DOHH2 (cell line): Measurements from ENCODE around the gene CEP68.
"Not testable (repeated sequence)": the region's sequence is repeated elsewhere in the genome, so short reads cannot be mapped to it uniquely, and the experiment has no call there.

Experiments used
- H3F3A ChIP-seq: fragments of 200-600 bp; sonication (generic), shearing (Covaris generic); 2 replicates; pipeline ENCODE4 v1.6.0; 2016; ENCODE audit warnings: antibody characterized with exemption, mild to moderate bottlenecking; ENCODE audit not compliant: control insufficient read depth, insufficient read depth
- H3K27ac ChIP-seq: fragments of 200-600 bp; sonication (generic); 2 replicates; pipeline ENCODE4 v1.5.1; 2014; ENCODE audit warnings: low read depth, mild to moderate bottlenecking, low read length, moderate library complexity
- H3K27me3 ChIP-seq: fragments of 200-600 bp; sonication (generic); 2 replicates; pipeline ENCODE4 v1.6.1; 2014; ENCODE audit warnings: mild to moderate bottlenecking, low read length, mixed read lengths; ENCODE audit not compliant: control insufficient read depth
- H3K36me3 ChIP-seq: fragments of 200-600 bp; sonication (generic); 2 replicates; pipeline ENCODE4 v1.6.1; 2014; ENCODE audit warnings: mild to moderate bottlenecking, low read length, moderate library complexity, mixed read lengths; ENCODE audit not compliant: control insufficient read depth
- H3K4me1 ChIP-seq: fragments of 200-600 bp; sonication (generic); 2 replicates; pipeline ENCODE4 v1.6.1; 2014; ENCODE audit warnings: mild to moderate bottlenecking, low read length, mixed read lengths; ENCODE audit not compliant: control insufficient read depth
- H3K4me2 ChIP-seq: fragments of 200-600 bp; sonication (generic); 2 replicates; pipeline ENCODE4 v1.6.0; 2014; ENCODE audit warnings: mild to moderate bottlenecking, low read length, moderate library complexity
- H3K4me3 ChIP-seq: fragments of 200-600 bp; sonication (generic); 2 replicates; pipeline ENCODE4 v1.5.1; 2014; ENCODE audit warnings: mild to moderate bottlenecking, low read length, mixed read lengths
- H3K79me2 ChIP-seq: fragments of 200-600 bp; sonication (generic); 2 replicates; pipeline ENCODE4 v1.6.1; 2014; ENCODE audit warnings: mild to moderate bottlenecking, low read length, mixed read lengths; ENCODE audit not compliant: control insufficient read depth
- H3K9me2 ChIP-seq: fragments of 200-600 bp; sonication (generic); replicated peaks from 2 replicates; pipeline ENCODE4 v1.6.1; 2014; ENCODE audit warnings: mild to moderate bottlenecking, low read length, mixed read lengths; ENCODE audit not compliant: control insufficient read depth
- H3K9me3 ChIP-seq: fragments of 200-600 bp; sonication (generic); 2 replicates; pipeline ENCODE4 v1.6.1; 2014; ENCODE audit warnings: antibody characterized with exemption, low read length, mixed read lengths; ENCODE audit not compliant: control insufficient read depth, insufficient read depth
- H4K20me1 ChIP-seq: fragments of 200-600 bp; sonication (generic); 2 replicates; pipeline ENCODE4 v1.6.0; 2014; ENCODE audit warnings: low read depth, mild to moderate bottlenecking, antibody characterized with exemption, low read length, moderate library complexity; ENCODE audit not compliant: control insufficient read depth, insufficient read depth
- EZH2phosphoT487 ChIP-seq: fragments of 200-600 bp; sonication (generic); IDR thresholded peaks from 2 replicates; pipeline ENCODE4 v1.6.1; 2017; ENCODE audit warnings: borderline replicate concordance, mild to moderate bottlenecking, antibody characterized with exemption, low read length, moderate library complexity, mixed read lengths
- TF ChIP-seq, protein P1 (sequence below): fragments of 200-600 bp; sonication (generic); IDR thresholded peaks from one replicate; pipeline ENCODE4 v1.5.1; 2014; ENCODE audit warnings: antibody characterized with exemption, mild to moderate bottlenecking, low read depth, low read length; ENCODE audit not compliant: poor library complexity, severe bottlenecking

Gene CEP68

DNA sequence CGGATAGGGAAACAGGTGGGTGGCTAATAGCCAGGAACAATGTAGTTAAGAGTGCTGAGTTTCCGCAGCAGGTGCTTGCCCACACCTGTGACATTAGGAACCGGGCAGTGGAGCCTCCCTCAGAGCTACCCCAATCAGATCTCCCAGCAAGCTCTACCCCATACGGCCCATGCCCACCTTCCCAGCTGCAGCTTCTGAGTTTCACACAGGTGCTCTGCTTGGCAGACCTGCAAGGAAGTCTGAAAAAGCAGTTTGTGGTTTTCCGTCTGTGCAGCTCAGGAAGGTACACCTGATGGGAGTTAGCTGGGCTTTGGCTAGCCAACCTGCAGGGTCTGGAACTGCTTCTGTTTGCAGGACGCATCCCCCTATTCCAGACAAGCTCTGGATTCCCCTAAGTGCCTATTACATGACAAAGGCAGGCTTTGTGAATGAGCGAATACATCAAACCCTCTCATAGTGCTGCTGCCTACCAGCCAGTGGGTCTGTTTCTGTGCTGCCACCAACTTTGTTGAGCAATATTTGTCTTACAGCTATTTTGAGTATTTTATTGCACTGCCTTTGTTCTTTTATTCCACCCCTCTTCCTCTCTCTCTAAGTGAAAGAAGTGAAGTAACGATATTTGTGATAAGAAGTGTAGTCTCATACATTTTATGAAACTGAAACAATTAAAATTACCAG, 24.7 kb upstream of the CEP68 start:
- TF ChIP-seq EZH2phosphoT487, result no peak
- TF ChIP-seq, protein P1, sequence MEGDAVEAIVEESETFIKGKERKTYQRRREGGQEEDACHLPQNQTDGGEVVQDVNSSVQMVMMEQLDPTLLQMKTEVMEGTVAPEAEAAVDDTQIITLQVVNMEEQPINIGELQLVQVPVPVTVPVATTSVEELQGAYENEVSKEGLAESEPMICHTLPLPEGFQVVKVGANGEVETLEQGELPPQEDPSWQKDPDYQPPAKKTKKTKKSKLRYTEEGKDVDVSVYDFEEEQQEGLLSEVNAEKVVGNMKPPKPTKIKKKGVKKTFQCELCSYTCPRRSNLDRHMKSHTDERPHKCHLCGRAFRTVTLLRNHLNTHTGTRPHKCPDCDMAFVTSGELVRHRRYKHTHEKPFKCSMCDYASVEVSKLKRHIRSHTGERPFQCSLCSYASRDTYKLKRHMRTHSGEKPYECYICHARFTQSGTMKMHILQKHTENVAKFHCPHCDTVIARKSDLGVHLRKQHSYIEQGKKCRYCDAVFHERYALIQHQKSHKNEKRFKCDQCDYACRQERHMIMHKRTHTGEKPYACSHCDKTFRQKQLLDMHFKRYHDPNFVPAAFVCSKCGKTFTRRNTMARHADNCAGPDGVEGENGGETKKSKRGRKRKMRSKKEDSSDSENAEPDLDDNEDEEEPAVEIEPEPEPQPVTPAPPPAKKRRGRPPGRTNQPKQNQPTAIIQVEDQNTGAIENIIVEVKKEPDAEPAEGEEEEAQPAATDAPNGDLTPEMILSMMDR, result no peak
- Histone ChIP-seq H3K27me3 (no peaks in the 10 kb centered on the region), H3K79me2 (peaks cover 61% of the 10 kb centered on the region), H3F3A (peaks cover 45% of the 10 kb centered on the region), H3K27ac (peak overlapping the region; percentile 99), H4K20me1 (no peaks in the 10 kb centered on the region), H3K4me1 (peaks cover 72% of the 10 kb centered on the region), H3K4me3 (peak overlapping the region; percentile 89), H3K9me3 (no peaks in the 10 kb centered on the region), H3K36me3 (peaks cover 37% of the 10 kb centered on the region), H3K4me2 (peak overlapping the region; percentile 99), H3K9me2 (no peaks in the 10 kb centered on the region)

DNA sequence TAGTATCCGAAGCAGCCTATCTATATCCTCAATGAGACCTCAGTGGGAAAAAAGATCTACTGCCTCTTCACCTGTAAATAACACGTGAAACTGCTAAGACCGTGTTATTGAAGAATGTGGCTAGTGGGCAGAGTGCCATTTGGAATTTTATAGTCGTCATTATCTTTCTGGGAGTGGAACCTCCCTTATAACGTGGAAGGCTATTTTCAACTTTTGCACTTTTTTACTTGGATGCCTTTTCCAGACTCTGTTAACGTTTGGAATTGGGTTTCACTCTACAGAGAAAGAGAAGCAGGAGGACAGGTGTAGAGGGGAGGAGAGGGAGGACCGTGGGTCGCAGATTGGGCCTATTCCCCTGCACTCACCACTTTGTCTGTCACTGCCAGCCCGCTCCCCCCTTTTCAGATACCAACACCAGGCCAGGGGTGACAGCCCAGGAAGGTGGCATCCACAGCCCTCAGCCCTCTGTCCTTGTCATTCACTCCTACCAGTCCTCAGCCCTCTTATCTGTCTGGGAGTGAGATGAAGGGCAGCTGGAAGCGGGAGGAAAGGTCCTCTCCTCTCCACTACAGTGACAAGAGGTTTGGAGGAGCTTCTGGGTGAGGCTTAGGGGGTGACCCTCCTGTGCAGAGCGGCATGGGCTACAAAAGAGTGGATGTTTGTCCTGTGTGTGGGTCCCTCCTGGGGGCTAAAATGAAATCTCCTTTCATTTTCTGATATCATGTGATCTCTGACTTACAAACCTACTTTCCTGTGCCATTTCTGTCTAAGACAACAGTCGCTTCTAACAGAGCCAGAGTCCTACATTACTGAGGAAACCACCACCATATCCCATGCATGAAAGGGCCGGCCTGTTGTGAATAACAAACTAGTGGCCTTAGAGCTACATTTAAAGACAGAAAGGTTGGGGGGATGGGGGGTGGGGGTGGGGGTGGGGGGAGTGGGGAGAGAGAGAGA, 23.9 kb upstream of the CEP68 start:
- peaks cover 55% of the 10 kb centered on the region for H3K79me2 ChIP-seq
- peaks cover 39% of the 10 kb centered on the region for H3F3A ChIP-seq
- peaks cover 63% of the 10 kb centered on the region for H3K4me1 ChIP-seq
- peak overlapping the region; percentile 89 for H3K4me3 ChIP-seq
- H3K27ac ChIP-seq, result peak overlapping the region; percentile 99
- peak overlapping the region; percentile 99 for H3K4me2 ChIP-seq
- no peaks in the 10 kb centered on the region for H3K9me3 ChIP-seq
- TF ChIP-seq, protein P1, result no peak
- no peak for TF ChIP-seq EZH2phosphoT487
- H3K27me3 ChIP-seq, result no peaks in the 10 kb centered on the region
- H3K9me2 ChIP-seq, result no peaks in the 10 kb centered on the region
- H3K36me3 ChIP-seq, result peaks cover 40% of the 10 kb centered on the region
- H4K20me1 ChIP-seq, result no peaks in the 10 kb centered on the region

DNA sequence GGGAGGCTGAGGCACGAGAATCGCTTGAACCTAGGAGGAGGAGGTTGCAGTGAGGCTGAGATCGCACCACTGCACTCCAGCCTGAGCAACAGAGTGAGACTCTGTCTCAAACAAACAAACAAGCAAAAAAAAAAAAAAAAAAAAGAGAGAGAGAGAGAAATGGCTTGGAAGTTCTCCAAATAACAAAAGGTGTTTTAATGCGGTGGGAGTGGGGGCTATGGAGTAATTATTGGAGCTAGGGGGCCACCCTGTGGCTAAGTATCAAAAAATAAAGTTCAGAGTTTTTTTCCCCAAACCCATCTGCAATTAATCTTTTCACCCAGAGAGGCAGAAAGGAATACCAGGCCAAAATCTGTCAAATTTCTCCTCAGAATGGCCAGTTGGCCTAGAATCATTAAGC, 23.0 kb upstream of the CEP68 start:
- H3K27me3 ChIP-seq, result no peaks in the 10 kb centered on the region
- peaks cover 30% of the 10 kb centered on the region for H3F3A ChIP-seq
- peaks cover 48% of the 10 kb centered on the region for H3K79me2 ChIP-seq
- H3K4me3 ChIP-seq, result 0 out of 2 replicates have a peak overlapping the region, but pooled peaks have one; percentile 15
- no peaks in the 10 kb centered on the region for H3K9me2 ChIP-seq
- H3K4me1 ChIP-seq, result peaks cover 55% of the 10 kb centered on the region
- peaks cover 44% of the 10 kb centered on the region for H3K36me3 ChIP-seq
- H4K20me1 ChIP-seq, result no peaks in the 10 kb centered on the region
- TF ChIP-seq, protein P1, result peak; percentile 63
- no peak for TF ChIP-seq EZH2phosphoT487
- H3K4me2 ChIP-seq, result peak overlapping the region; percentile 36
- no peaks in the 10 kb centered on the region for H3K9me3 ChIP-seq
- H3K27ac ChIP-seq, result peak overlapping the region; percentile 99

DNA sequence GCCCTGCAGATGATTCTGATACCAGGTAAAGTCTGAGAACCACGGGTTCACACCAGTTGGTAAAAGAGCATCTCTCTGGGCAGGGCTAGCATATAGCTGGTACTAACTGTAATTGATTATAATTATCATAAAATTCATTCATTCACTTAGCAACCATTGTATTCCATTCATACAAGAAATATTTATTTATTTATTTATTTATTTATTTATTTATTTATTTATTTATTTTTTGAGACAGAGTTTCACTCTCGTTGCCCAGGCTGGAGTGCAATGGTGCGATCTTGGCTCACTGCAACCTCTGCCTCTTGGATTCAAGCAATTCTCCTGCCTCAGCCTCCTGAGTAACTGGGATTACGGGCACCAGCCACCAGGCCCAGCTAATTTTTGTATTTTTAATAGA, 22.5 kb upstream of the CEP68 start:
- Histone ChIP-seq H3K79me2 (peaks cover 43% of the 10 kb centered on the region), H3F3A (peaks cover 27% of the 10 kb centered on the region), H3K36me3 (peaks cover 48% of the 10 kb centered on the region), H3K27ac (peak overlapping the region; percentile 99), H3K4me1 (peaks cover 50% of the 10 kb centered on the region), H3K4me2 (peak overlapping the region; percentile 36)
- H4K20me1 ChIP-seq, H3K9me3 ChIP-seq, H3K9me2 ChIP-seq, H3K27me3 ChIP-seq, H3K4me3 ChIP-seq: not testable (repeated sequence)
